GM12878 (cell line): ENCODE measurements around the gene FHL3. TPM values are rescaled to one million over a fixed set of nuclear protein-coding genes. Genes with fewer than 3 reads are reported as not detected.
A peak's percentile ranks its signal among the peaks of the same experiment; 100 is the strongest.

Experiments
- ATAC-seq: fragments of 200-7000 bp; cut with Tn5 transposase; 3 replicates; pipeline ENCODE4 v1.9.1; 2020; ENCODE audit warnings: mild to moderate bottlenecking, moderate library complexity
- BruUV-seq: library from RNA; stranded (reverse); fragments of 400-500 nt; replicated peaks from 2 replicates; lab custom pipeline; 2021; lab: Mats Ljungman, UMichigan
- CTCF ChIA-PET: fragments of 300-600 bp; sonication (Branson Sonifier 250); formaldehyde crosslinking; extraction: SDS; loops from one replicate; lab custom pipeline; 2021; ENCODE audit warnings: inconsistent platforms; lab: Yijun Ruan, JAX
- POLR2A ChIA-PET: fragments of 350-600 bp; formaldehyde crosslinking; extraction: SDS; loops from one replicate; lab custom pipeline; 2021; ENCODE audit warnings: inconsistent platforms; lab: Charles Lee
- RAD21 ChIA-PET: fragments of 300-600 bp; sonication (Branson Sonifier 250); formaldehyde crosslinking; loops from one replicate; lab custom pipeline; 2023; ENCODE audit warnings: antibody characterized with exemption; ENCODE audit not compliant: unreplicated experiment; lab: Charles Lee
- SMC1A ChIA-PET: fragments of 300-600 bp; sonication (Branson Sonifier 250); formaldehyde crosslinking; loops from one replicate; lab custom pipeline; 2023; ENCODE audit not compliant: unreplicated experiment, uncharacterized antibody; lab: Charles Lee
- DNase-seq: peaks from one replicate; pipeline ENCODE4 v3.0.0-alpha.2; 2011; ENCODE audit warnings: low read depth, low spot score
- FAIRE-seq: peaks from 3 replicates; lab custom pipeline; 2011; peaks lifted over from hg19 to GRCh38; lab: Jason Lieb, UNC
- H2AFZ ChIP-seq: 2 replicates; pipeline ENCODE4 v1.6.0; 2011; ENCODE audit warnings: low read depth, low read length, control low read depth; ENCODE audit not compliant: control insufficient read depth
- H3K27ac ChIP-seq: 2 replicates; pipeline ENCODE4 v1.5.1; 2011; ENCODE audit warnings: control low read depth; ENCODE audit not compliant: control insufficient read depth, insufficient read depth
- H3K27me3 ChIP-seq, 2 experiments: replicated peaks in 1 of 2; 2 replicates each; pipeline versions ENCODE4 v1.6.0 to v1.6.1; 2011; ENCODE audit warnings: low read length in 1 of 2; ENCODE audit not compliant: control insufficient read depth in 2 of 2, insufficient read depth in 2 of 2
- H3K36me3 ChIP-seq, 2 experiments: 2 replicates each; pipeline ENCODE4 v1.5.1; 2011; ENCODE audit warnings: low read length in 1 of 2; ENCODE audit not compliant: control insufficient read depth in 2 of 2, insufficient read depth in 2 of 2
- H3K4me1 ChIP-seq: 2 replicates; pipeline ENCODE4 v1.6.1; 2011; ENCODE audit warnings: mild to moderate bottlenecking, low read length, moderate library complexity, mixed read lengths; ENCODE audit not compliant: control insufficient read depth, insufficient read depth
- H3K4me2 ChIP-seq: 2 replicates; pipeline ENCODE4 v1.6.0; 2011; ENCODE audit warnings: control low read depth; ENCODE audit not compliant: control insufficient read depth, insufficient read depth
- H3K4me3 ChIP-seq: fragments of 200-600 bp; sonication (generic); 2 replicates; pipeline ENCODE4 v1.5.1; 2016
- H3K79me2 ChIP-seq: 2 replicates; pipeline ENCODE4 v1.6.0; 2011; ENCODE audit warnings: low read length; ENCODE audit not compliant: control insufficient read depth, insufficient read depth
- H3K9ac ChIP-seq: 2 replicates; pipeline ENCODE4 v1.8.0; 2011; ENCODE audit warnings: low read length, control low read depth, mixed read lengths; ENCODE audit not compliant: control insufficient read depth, insufficient read depth
- H3K9me3 ChIP-seq: replicated peaks from 3 replicates; pipeline ENCODE4 v1.5.1; 2011; ENCODE audit warnings: mild to moderate bottlenecking, low read length; ENCODE audit not compliant: control insufficient read depth, insufficient read depth
- H4K20me1 ChIP-seq: 2 replicates; pipeline ENCODE4 v1.6.0; 2011; ENCODE audit not compliant: control insufficient read depth, insufficient read depth
- CBFB ChIP-seq: IDR thresholded peaks from 2 replicates; pipeline ENCODE4 v1.6.1; 2016; ENCODE audit warnings: antibody characterized with exemption, low read depth
- FOXK2 ChIP-seq: fragments of 450-650 bp; IDR thresholded peaks from 2 replicates; pipeline ENCODE4 v1.6.1; 2017; ENCODE audit warnings: mild to moderate bottlenecking, moderate library complexity
- SMC3 ChIP-seq: IDR thresholded peaks from 2 replicates; pipeline ENCODE4 v1.6.1; 2011; ENCODE audit warnings: low read length, improper control_type of control experiment, borderline replicate concordance
- STAT3 ChIP-seq: IDR thresholded peaks from 2 replicates; pipeline ENCODE4 v1.6.1; 2011; ENCODE audit warnings: low read depth, low read length, improper control_type of control experiment
- TARDBP ChIP-seq: IDR thresholded peaks from 2 replicates; pipeline ENCODE4 v1.6.1; 2016; ENCODE audit warnings: borderline replicate concordance
- ZNF207 ChIP-seq: fragments of 450-650 bp; IDR thresholded peaks from 2 replicates; pipeline ENCODE4 v1.6.1; 2014; ENCODE audit warnings: antibody characterized with exemption, mild to moderate bottlenecking, borderline replicate concordance
- ZNF217 ChIP-seq: fragments of 450-650 bp; IDR thresholded peaks from 2 replicates; pipeline ENCODE4 v1.6.1; 2017; ENCODE audit warnings: antibody characterized with exemption, mild to moderate bottlenecking
- WGBS: methylation state at CpG from one replicate; pipeline ENCODE4 v1.1.6; 2016; ENCODE audit warnings: low lambda C conversion rate; ENCODE audit not compliant: insufficient replicate concordance, insufficient coverage; ENCODE audit errors: missing lambda C conversion rate; 5-methylcytosine and 5-hydroxymethylcytosine counted together
- in situ Hi-C: fragments of 300-500 bp; cut with MboI; formaldehyde crosslinking; loops from 9 replicates; pipeline ENCODE4 v1.14.3; 2018; ENCODE audit warnings: mixed read lengths
- intact Hi-C: fragments of 100-400 bp; cut with micrococcal nuclease; formaldehyde crosslinking; loops from one replicate; pipeline ENCODE4 v1.14.2; 2022; ENCODE audit not compliant: unreplicated experiment
- polyA plus RNA-seq, 11 experiments: library from polyadenylated mRNA; depleted of rRNA in 4 of 11; unstranded in 6 of 11; stranded (reverse) in 5 of 11; fragments of >200 nt; fragmentation: Nextera tagmentation in 4 of 11; fragmentation: Illumina TruSeq in 1 of 11; extraction: Ambion mirVana in 4 of 11; extraction: Trizol in 1 of 11; gene quantifications; 1 replicate in 1 of 11; 2 replicates in 10 of 11; pipeline versions ENCODE4 v1.2.1 to v1.2.3, GENCODE V29; 2011 to 2016; ENCODE audit warnings: inconsistent platforms in 2 of 11, missing spikeins in 2 of 11, low read depth in 1 of 11
- total RNA-seq, 4 experiments: library from RNA; depleted of rRNA in 3 of 4; stranded (reverse); fragments of >200 nt in 3 of 4; fragmentation: Illumina TruSeq in 1 of 4; extraction: Trizol in 1 of 4; gene quantifications; 2 replicates each; pipeline versions ENCODE4 v1.2.1 to v1.2.3, GENCODE V29; 2013 to 2021
- TF ChIP-seq, protein P1 (sequence below): IDR thresholded peaks from 2 replicates; pipeline ENCODE4 v1.6.1; 2012; ENCODE audit warnings: mild to moderate bottlenecking, low read depth, low read length
- TF ChIP-seq, protein P2 (sequence below): fragments of 450-650 bp; formaldehyde crosslinking; IDR thresholded peaks from 2 replicates; pipeline ENCODE4 v1.4.0; 2022; ENCODE audit warnings: mild to moderate bottlenecking, moderate library complexity
- TF ChIP-seq, protein P3 (sequence below): fragments of 450-650 bp; conservative IDR thresholded peaks from 2 replicates; pipeline ENCODE4 v1.6.1; 2017; ENCODE audit warnings: mild to moderate bottlenecking, moderate library complexity

Gene FHL3
- total and polyA plus RNA-seq, 10 of the 15 experiments (the other 5 are each of a cell fraction or from before 2014, with no cell fraction given), result 0.26 to 13.9 (median 7.9) TPM

DNA sequence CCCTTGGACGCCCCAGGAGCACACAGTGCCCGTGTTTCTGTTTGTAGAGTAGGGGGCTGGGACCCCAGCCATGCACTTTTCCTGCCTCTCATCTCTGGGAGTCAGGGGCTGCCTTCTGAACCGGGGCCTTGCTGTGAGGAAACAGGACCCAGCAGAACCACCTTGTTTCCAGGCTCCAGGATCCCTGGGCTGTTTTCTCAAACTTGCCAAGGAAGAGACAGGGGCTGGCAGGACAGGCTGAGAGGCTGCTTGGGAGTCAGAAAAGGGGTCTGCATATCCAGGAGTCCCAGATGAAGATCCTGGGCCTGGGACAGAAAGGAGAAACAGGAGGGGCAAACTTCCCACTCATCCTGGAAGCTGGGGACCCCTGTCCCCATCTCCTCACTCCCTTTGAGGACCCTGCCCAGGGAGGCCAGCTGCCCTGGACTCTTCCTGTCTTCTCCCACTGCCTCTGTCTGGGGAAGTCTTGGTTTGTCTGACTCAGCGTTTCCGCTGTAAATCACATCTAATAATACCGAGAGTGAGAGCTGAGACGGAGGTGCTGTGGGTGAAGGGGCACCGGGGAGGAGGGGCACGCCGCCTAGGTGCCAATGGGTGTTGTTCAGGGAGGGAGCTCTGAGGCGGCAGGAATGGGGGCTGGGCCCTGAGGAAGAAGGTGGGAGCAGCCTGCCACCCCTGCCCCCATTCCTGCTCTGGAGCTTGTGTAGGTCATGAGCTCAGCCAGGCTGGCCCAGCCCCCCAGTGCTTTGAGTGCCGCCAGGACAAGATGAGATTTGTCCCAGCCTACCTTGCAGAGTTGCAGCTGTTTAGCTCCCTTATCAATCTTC, 24.6 kb upstream of the FHL3 start:
- ATAC-seq (peak; percentile 72), DNase-seq (peak; percentile 75), FAIRE-seq (peak; percentile 81)
- H3K79me2 ChIP-seq, result no peaks in the 10 kb centered on the region
- H4K20me1 ChIP-seq, result no peaks in the 10 kb centered on the region
- H3K9ac ChIP-seq, result peak overlapping the region; percentile 64; the same call in 1 of the 2 replicates
- CTCF ChIA-PET, result interaction anchor here (0.6 to 13.9 kb wide), 13 partner anchors 9 to 473 kb away, joined by 3 to 252 read pairs (median 4); no protein-coding TSS in a partner anchor
- H3K4me2 ChIP-seq, result peak overlapping the region; percentile 66
- peak overlapping the region; percentile 79 for H3K27ac ChIP-seq
- H3K36me3 ChIP-seq, result peaks cover 2 to 3% of the 10 kb centered on the region in 2 experiments; a peak in 3 of 4 replicates
- WGBS, result 7% methylated on average over 12 of the region's 12 CpGs
- POLR2A ChIA-PET, result interaction anchor here (0.6 to 4.9 kb wide), 14 partner anchors 10 to 827 kb away, joined by 3 to 32 read pairs (median 4); no protein-coding TSS in a partner anchor
- H3K4me1 ChIP-seq, result peaks cover 52% of the 10 kb centered on the region
- H3K27me3 ChIP-seq, result no peaks in the 10 kb centered on the region
- SMC1A ChIA-PET, result interaction anchor here (0.7 to 7.1 kb wide), 20 partner anchors 11 to 785 kb away, joined by 3 to 68 read pairs (median 5); partner anchors contain the start of gene POU3F1
- BruUV-seq, result no TSS peak
- H2AFZ ChIP-seq, result peak overlapping the region; percentile 15
- no peaks in the 10 kb centered on the region for H3K9me3 ChIP-seq
- 0 out of 2 replicates have a peak overlapping the region, but pooled peaks have one; percentile 19 for H3K4me3 ChIP-seq
- intact Hi-C loops, result loop anchor here (5.0 kb wide), 1 partner anchor 557 kb away; no protein-coding TSS in a partner anchor
- RAD21 ChIA-PET, result interaction anchor here (0.8 to 7.3 kb wide), 14 partner anchors 9 to 823 kb away, joined by 3 to 173 read pairs (median 8); partner anchors contain the start of genes POU3F1 and UTP11
- in situ Hi-C loops, result loop anchor here (5.0 to 25.0 kb wide), 2 partner anchors 557 to 787 kb away; no protein-coding TSS in a partner anchor
- TF ChIP-seq FOXK2 (no peak), ZNF217 (peak; percentile 69; the same call in 1 of the 2 replicates), STAT3 (no peak), ZNF207 (no peak), SMC3 (no peak), TARDBP (no peak), CBFB (0 out of 2 replicates have a peak, but pooled peaks have one; percentile 43)
- TF ChIP-seq, protein P1, sequence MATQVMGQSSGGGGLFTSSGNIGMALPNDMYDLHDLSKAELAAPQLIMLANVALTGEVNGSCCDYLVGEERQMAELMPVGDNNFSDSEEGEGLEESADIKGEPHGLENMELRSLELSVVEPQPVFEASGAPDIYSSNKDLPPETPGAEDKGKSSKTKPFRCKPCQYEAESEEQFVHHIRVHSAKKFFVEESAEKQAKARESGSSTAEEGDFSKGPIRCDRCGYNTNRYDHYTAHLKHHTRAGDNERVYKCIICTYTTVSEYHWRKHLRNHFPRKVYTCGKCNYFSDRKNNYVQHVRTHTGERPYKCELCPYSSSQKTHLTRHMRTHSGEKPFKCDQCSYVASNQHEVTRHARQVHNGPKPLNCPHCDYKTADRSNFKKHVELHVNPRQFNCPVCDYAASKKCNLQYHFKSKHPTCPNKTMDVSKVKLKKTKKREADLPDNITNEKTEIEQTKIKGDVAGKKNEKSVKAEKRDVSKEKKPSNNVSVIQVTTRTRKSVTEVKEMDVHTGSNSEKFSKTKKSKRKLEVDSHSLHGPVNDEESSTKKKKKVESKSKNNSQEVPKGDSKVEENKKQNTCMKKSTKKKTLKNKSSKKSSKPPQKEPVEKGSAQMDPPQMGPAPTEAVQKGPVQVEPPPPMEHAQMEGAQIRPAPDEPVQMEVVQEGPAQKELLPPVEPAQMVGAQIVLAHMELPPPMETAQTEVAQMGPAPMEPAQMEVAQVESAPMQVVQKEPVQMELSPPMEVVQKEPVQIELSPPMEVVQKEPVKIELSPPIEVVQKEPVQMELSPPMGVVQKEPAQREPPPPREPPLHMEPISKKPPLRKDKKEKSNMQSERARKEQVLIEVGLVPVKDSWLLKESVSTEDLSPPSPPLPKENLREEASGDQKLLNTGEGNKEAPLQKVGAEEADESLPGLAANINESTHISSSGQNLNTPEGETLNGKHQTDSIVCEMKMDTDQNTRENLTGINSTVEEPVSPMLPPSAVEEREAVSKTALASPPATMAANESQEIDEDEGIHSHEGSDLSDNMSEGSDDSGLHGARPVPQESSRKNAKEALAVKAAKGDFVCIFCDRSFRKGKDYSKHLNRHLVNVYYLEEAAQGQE, result no peak; the same call in 1 of the 2 replicates
- TF ChIP-seq, protein P2, sequence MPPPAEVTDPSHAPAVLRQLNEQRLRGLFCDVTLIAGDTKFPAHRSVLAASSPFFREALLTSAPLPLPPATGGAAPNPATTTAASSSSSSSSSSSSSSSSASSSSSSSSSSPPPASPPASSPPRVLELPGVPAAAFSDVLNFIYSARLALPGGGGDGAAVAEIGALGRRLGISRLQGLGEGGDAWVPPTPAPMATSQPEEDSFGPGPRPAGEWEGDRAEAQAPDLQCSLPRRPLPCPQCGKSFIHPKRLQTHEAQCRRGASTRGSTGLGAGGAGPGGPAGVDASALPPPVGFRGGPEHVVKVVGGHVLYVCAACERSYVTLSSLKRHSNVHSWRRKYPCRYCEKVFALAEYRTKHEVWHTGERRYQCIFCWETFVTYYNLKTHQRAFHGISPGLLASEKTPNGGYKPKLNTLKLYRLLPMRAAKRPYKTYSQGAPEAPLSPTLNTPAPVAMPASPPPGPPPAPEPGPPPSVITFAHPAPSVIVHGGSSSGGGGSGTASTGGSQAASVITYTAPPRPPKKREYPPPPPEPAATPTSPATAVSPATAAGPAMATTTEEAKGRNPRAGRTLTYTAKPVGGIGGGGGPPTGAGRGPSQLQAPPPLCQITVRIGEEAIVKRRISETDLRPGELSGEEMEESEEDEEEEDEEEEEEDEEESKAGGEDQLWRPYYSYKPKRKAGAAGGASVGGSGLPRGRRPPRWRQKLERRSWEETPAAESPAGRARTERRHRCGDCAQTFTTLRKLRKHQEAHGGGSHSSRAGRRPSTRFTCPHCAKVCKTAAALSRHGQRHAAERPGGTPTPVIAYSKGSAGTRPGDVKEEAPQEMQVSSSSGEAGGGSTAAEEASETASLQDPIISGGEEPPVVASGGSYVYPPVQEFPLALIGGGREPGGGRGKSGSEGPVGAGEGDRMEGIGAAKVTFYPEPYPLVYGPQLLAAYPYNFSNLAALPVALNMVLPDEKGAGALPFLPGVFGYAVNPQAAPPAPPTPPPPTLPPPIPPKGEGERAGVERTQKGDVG (CRISPR knock-in tag), result no peak
- TF ChIP-seq, protein P3, sequence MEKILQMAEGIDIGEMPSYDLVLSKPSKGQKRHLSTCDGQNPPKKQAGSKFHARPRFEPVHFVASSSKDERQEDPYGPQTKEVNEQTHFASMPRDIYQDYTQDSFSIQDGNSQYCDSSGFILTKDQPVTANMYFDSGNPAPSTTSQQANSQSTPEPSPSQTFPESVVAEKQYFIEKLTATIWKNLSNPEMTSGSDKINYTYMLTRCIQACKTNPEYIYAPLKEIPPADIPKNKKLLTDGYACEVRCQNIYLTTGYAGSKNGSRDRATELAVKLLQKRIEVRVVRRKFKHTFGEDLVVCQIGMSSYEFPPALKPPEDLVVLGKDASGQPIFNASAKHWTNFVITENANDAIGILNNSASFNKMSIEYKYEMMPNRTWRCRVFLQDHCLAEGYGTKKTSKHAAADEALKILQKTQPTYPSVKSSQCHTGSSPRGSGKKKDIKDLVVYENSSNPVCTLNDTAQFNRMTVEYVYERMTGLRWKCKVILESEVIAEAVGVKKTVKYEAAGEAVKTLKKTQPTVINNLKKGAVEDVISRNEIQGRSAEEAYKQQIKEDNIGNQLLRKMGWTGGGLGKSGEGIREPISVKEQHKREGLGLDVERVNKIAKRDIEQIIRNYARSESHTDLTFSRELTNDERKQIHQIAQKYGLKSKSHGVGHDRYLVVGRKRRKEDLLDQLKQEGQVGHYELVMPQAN, result 0 out of 2 replicates have a peak, but pooled peaks have one; percentile 34
